Measurements from ENCODE around the gene PAX7. TPM values are rescaled to one million over a fixed set of nuclear protein-coding genes. Genes with fewer than 3 reads are reported as not detected.

The PAX7 gene
- total RNA-seq, 1 donor from 2014 or later = not detected

DNA sequence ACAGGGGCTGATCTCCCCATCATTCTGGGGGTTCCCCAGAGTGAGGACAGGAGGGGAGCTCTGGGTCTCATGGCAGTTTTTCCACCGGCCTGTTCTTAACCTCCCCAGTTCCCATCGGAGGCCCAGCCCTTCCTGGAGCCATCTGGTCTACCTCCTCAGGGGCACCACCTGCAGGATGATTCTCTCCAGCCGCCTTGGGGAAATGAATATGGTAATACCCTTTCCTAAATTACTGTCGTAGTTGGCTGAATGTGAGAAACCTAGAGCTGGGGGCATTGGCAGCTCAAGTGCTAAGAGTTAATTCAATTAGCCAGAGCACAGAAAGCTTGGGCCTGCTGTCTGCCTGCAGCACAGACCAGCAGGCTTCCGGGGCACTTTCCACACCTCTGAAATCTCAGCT, 163.9 kb downstream of the PAX7 start:
- no peak for DNase-seq (ENCODE audit: low read depth in 2 of 2)

DNA sequence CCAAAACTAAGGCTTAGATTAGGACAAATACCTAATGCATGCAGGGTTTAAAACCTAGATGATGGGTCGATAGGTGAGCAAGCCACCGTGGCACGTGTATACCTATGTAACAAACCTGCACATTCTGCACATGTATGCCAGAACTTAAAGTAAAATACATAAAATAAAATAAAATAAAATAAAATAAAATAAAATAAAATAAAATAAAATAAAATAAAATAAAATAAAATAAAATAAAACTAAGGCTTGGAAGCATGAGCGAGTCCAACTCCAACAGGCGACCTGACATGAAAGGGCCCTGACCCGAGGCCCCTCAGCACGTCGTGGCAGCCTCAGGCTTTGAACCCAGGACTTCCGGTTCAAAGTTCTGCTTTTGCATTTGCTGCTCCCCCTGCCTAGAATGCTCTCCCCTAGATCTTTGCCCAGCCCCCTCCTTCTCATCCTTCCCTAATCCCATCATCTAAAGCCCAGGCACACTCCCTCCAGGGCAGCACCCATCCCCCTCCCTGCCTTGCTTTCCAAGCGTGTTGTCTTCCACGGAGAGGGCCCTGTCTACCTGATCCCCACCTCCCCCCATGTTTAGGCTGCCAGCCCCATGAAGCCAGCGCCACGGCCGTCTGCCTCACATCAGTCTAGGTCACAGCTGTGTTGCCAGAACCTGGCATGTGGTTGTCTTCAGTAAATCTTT, 164.5 kb downstream of the PAX7 start:
- no peak for DNase-seq (ENCODE audit: low read depth in 2 of 2)

DNA sequence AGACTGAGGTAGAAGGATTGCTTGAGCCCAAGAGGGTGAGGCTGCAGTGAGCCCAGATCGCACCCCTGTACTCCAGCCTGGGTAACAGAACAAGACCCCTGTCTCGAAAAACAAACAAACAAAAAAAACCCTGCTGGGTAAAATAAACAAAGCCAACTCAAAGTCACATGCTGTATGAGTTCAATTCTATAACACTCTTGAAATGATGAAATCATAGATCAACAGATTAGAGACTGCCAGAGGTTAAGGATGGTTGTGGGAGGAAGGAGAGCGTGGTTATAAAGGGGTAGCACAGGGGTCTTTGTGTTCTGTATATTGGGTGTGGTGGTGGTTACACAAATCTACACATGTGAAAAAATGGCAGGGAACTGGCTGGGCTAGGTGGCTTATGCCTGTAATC, 166.3 kb downstream of the PAX7 start:
- no peak for DNase-seq (ENCODE audit: low read depth in 2 of 2)

Other genes with a start within 250 kb of the PAX7 start
- gene KLHDC7A, start 149.9 kb upstream of the PAX7 start, total RNA-seq = not detected in 2 replicates
- not detected in 2 replicates for gene TAS1R2, start 228.8 kb downstream of the PAX7 start, total RNA-seq

Measured in dermis microvascular lymphatic vessel endothelial cell (primary cell).